HepG2 (cell line): Measurements from ENCODE around the gene ADPRM. TPM values are rescaled to one million over a fixed set of nuclear protein-coding genes. Genes with fewer than 3 reads are reported as not detected.
A peak's percentile ranks its signal among the peaks of the same experiment; 100 is the strongest.

Experiments used
- AGO1 ChIP-seq: fragments of 200-400 bp; formaldehyde crosslinking; IDR thresholded peaks from 2 replicates; pipeline ENCODE4 v1.6.1; 2017; ENCODE audit warnings: mild to moderate bottlenecking, low read depth, low read length, moderate library complexity; ENCODE audit not compliant: poor library complexity, severe bottlenecking
- CREBL2 ChIP-seq: sonication (generic); formaldehyde crosslinking; IDR thresholded peaks from 2 replicates; pipeline ENCODE4 v1.8.1; 2023; ENCODE audit warnings: missing genetic modification reagents, mild to moderate bottlenecking, borderline replicate concordance
- DNMT3B ChIP-seq: conservative IDR thresholded peaks from 2 replicates; pipeline ENCODE4 v1.6.1; 2016; ENCODE audit warnings: missing biosample characterization, control low read depth
- DR1 ChIP-seq: sonication (generic); formaldehyde crosslinking; IDR thresholded peaks from 2 replicates; pipeline ENCODE4 v1.8.0; 2021; ENCODE audit warnings: mild to moderate bottlenecking, missing genetic modification reagents, inconsistent platforms
- ESRRA ChIP-seq: sonication (generic); formaldehyde crosslinking; IDR thresholded peaks from 2 replicates; pipeline ENCODE4 v1.5.1; 2020; ENCODE audit warnings: mild to moderate bottlenecking, low read depth, missing genetic modification reagents
- ETV5 ChIP-seq: IDR thresholded peaks from 2 replicates; pipeline ENCODE4 v1.6.1; 2018; ENCODE audit warnings: missing biosample characterization, missing genetic modification reagents, inconsistent platforms, borderline replicate concordance
- IKZF5 ChIP-seq: IDR thresholded peaks from 2 replicates; pipeline ENCODE4 v1.6.1; 2018; ENCODE audit warnings: missing genetic modification reagents, mild to moderate bottlenecking, missing compliant biosample characterization
- JUND ChIP-seq: sonication (generic); formaldehyde crosslinking; IDR thresholded peaks from 2 replicates; pipeline ENCODE4 v1.8.0; 2022; ENCODE audit warnings: mild to moderate bottlenecking, missing genetic modification reagents
- MYPOP ChIP-seq: sonication (generic); formaldehyde crosslinking; IDR thresholded peaks from 2 replicates; pipeline ENCODE4 v1.8.1; 2023; ENCODE audit warnings: mild to moderate bottlenecking, moderate library complexity, missing genetic modification reagents
- NCOA5 ChIP-seq: sonication (generic); formaldehyde crosslinking; IDR thresholded peaks from 2 replicates; pipeline ENCODE4 v1.4.0; 2020; ENCODE audit warnings: missing genetic modification reagents
- PRDM4 ChIP-seq: sonication (generic); formaldehyde crosslinking; IDR thresholded peaks from 2 replicates; pipeline ENCODE4 v1.9.0; 2021; ENCODE audit warnings: missing genetic modification reagents, borderline replicate concordance
- SNAI1 ChIP-seq: sonication (generic); formaldehyde crosslinking; IDR thresholded peaks from 2 replicates; pipeline ENCODE4 v1.5.0; 2020; ENCODE audit warnings: mild to moderate bottlenecking, missing genetic modification reagents, borderline replicate concordance
- ZNF264 ChIP-seq: sonication (generic); formaldehyde crosslinking; IDR thresholded peaks from 2 replicates; pipeline ENCODE4 v1.4.0; 2020; ENCODE audit warnings: missing genetic modification reagents
- ZNF276 ChIP-seq: sonication (generic); formaldehyde crosslinking; IDR thresholded peaks from 2 replicates; pipeline ENCODE4 v1.4.0; 2020; ENCODE audit warnings: mild to moderate bottlenecking, low read depth, missing genetic modification reagents
- ZNF337 ChIP-seq: sonication (generic); formaldehyde crosslinking; IDR thresholded peaks from 2 replicates; pipeline ENCODE4 v1.5.1; 2020; ENCODE audit warnings: missing genetic modification reagents, low read depth, mild to moderate bottlenecking, borderline replicate concordance
- ZNF441 ChIP-seq: sonication (generic); formaldehyde crosslinking; IDR thresholded peaks from 2 replicates; pipeline ENCODE4 v1.7.0; 2021; ENCODE audit warnings: missing genetic modification reagents, borderline replicate concordance
- ZNF770 ChIP-seq: sonication (generic); formaldehyde crosslinking; IDR thresholded peaks from 2 replicates; pipeline ENCODE4 v1.5.0; 2020; ENCODE audit warnings: mild to moderate bottlenecking, missing genetic modification reagents
- ZNF776 ChIP-seq: sonication (generic); formaldehyde crosslinking; IDR thresholded peaks from 2 replicates; pipeline ENCODE4 v1.4.0; 2020; ENCODE audit warnings: mild to moderate bottlenecking, missing genetic modification reagents
- polyA plus RNA-seq, 8 experiments: library from polyadenylated mRNA; depleted of rRNA in 3 of 8; stranded (reverse) in 7 of 8; unstranded in 1 of 8; fragments of >200 nt; fragmentation: Illumina TruSeq in 4 of 8; extraction: Trizol in 4 of 8; gene quantifications; 2 replicates each; pipeline versions ENCODE4 v1.2.1 to v1.2.3, GENCODE V29; 2011 to 2016; ENCODE audit warnings: low read depth in 4 of 8, missing spikeins in 1 of 8, mixed read lengths in 1 of 8; ENCODE audit not compliant: insufficient read depth in 1 of 8
- total RNA-seq, 5 experiments: library from RNA; depleted of rRNA; stranded (reverse); fragments of >200 nt; fragmentation: Illumina TruSeq; extraction: Trizol; gene quantifications; 2 replicates each; pipeline ENCODE4 v1.2.3, GENCODE V29; 2016; ENCODE audit warnings: low read depth in 1 of 5

Gene ADPRM
- total and polyA plus RNA-seq, 2 of the 13 experiments (the other 11 are each of a cell fraction or from before 2014, with no cell fraction given) = 5.6 to 10.8 TPM

- TF ChIP-seq ZNF276 (no peak; the same call in 1 of the 2 replicates), ZNF441 (CRISPR knock-in tag) (peak; percentile 91; the same call in 1 of the 2 replicates), CREBL2 (no peak), PRDM4 (peak; percentile 30; the same call in 1 of the 2 replicates), DNMT3B (CRISPR knock-in tag) (no peak), ZNF770 (0 out of 2 replicates have a peak, but pooled peaks have one; percentile 17), ESRRA (CRISPR knock-in tag) (0 out of 2 replicates have a peak, but pooled peaks have one; percentile 52), SNAI1 (CRISPR knock-in tag) (no peak), JUND (CRISPR knock-in tag) (peak; percentile 58; the same call in 1 of the 2 replicates), IKZF5 (CRISPR knock-in tag) (peak; percentile 89), NCOA5 (CRISPR knock-in tag) (no peak), ETV5 (peak; percentile 84), ZNF337 (no peak), DR1 (CRISPR knock-in tag) (peak; percentile 84; the same call in 1 of the 2 replicates), ZNF776 (CRISPR knock-in tag) (no peak), MYPOP (no peak; the same call in 1 of the 2 replicates), AGO1 (peak; percentile 45), ZNF264 (CRISPR knock-in tag) (peak; percentile 90)
Observed at GRCh38 chr17:10697092-10698081, at the start of gene ADPRM, which contains the start of gene SCO1 (continued).
